Peyer's patch (tissue), 4 donors: Measurements from ENCODE around the gene G6PC2. TPM values are rescaled to one million over a fixed set of nuclear protein-coding genes. Genes with fewer than 3 reads are reported as not detected.
A peak's percentile ranks its signal among the peaks of the same experiment; 100 is the strongest.

ENCODE experiments used
- DNase-seq, 3 donors: peaks; one replicate each; pipeline ENCODE4 v3.0.0-alpha.2; 2017 to 2019
- H3K27ac ChIP-seq, 4 donors: fragments of 200-600 bp; sonication (generic); one replicate each; pipeline ENCODE4 v1.5.1; 2016 to 2019
- H3K27me3 ChIP-seq, 2 donors: fragments of 200-600 bp; sonication (generic); one replicate each; pipeline ENCODE4 v1.5.1; 2019
- H3K36me3 ChIP-seq, 3 donors: fragments of 200-600 bp; sonication (generic); one replicate each; pipeline ENCODE4 v1.5.1; 2016 to 2019
- H3K4me1 ChIP-seq, 4 donors: fragments of 200-600 bp; sonication (generic); one replicate each; pipeline ENCODE4 v1.5.1; 2016 to 2019
- H3K4me3 ChIP-seq, 4 donors: fragments of 200-600 bp; sonication (generic); 1 replicate in 3 of 4; 2 replicates in 1 of 4; pipeline ENCODE4 v1.5.1; 2016 to 2019; ENCODE audit warnings: mild to moderate bottlenecking in 1 of 4
- H3K9me3 ChIP-seq, 4 donors: fragments of 200-600 bp; sonication (generic); one replicate each; pipeline ENCODE4 v1.5.1; 2016 to 2019; ENCODE audit warnings: mild to moderate bottlenecking in 1 of 4
- CTCF ChIP-seq, 6 experiments: fragments of 450-650 bp in 4 of 6; fragments of 200-600 bp in 2 of 6; sonication (generic) in 1 of 6; IDR thresholded peaks; one replicate each; pipeline ENCODE4 v1.5.1; 2017 to 2019; ENCODE audit warnings: antibody characterized with exemption in 6 of 6, mild to moderate bottlenecking in 3 of 6, moderate library complexity in 1 of 6
- POLR2A ChIP-seq, 2 donors: fragments of 450-650 bp; IDR thresholded peaks; one replicate each; pipeline ENCODE4 v1.5.1; 2017; ENCODE audit warnings: antibody characterized with exemption in 2 of 2, mild to moderate bottlenecking in 2 of 2, moderate library complexity in 2 of 2
- total RNA-seq, 4 donors: library from RNA; depleted of rRNA; stranded (reverse); fragments of >200 nt; gene quantifications; one replicate each; pipeline ENCODE4 v1.1.0, GENCODE V29; 2016

The G6PC2 gene
- total RNA-seq, 4 donors from 2014 or later: not detected

GRCh38 chr2:168915441-168916330 lies 14.6 kb downstream of the G6PC2 start:
- Histone ChIP-seq H3K9me3 (no peaks in the 10 kb centered on the region), H3K36me3 (no peaks in the 10 kb centered on the region), H3K27ac (no peak overlapping the region), H3K27me3 (no peaks in the 10 kb centered on the region), H3K4me3 (no peak overlapping the region), H3K4me1 (no peaks in the 10 kb centered on the region)
- DNase-seq: no peak
- no peak for TF ChIP-seq CTCF (IDR thresholded peaks at IDR 0.05)
- TF ChIP-seq POLR2A (IDR thresholded peaks at IDR 0.05): no peak

GRCh38 chr2:168916331-168916675 lies 15.2 kb downstream of the G6PC2 start:
- TF ChIP-seq POLR2A (IDR thresholded peaks at IDR 0.05) (no peak), CTCF (IDR thresholded peaks at IDR 0.05) (no peak)
- H3K9me3 ChIP-seq: no peaks in the 10 kb centered on the region
- no peak overlapping the region for H3K4me3 ChIP-seq
- H3K4me1 ChIP-seq: no peaks in the 10 kb centered on the region
- H3K27me3 ChIP-seq: no peaks in the 10 kb centered on the region
- H3K27ac ChIP-seq: no peak overlapping the region
- DNase-seq: no peak
- no peaks in the 10 kb centered on the region for H3K36me3 ChIP-seq

GRCh38 chr2:168920504-168921157 lies 19.5 kb downstream of the G6PC2 start:
- Histone ChIP-seq H3K4me1 (no peaks in the 10 kb centered on the region), H3K9me3 (no peaks in the 10 kb centered on the region), H3K27ac (no peak overlapping the region), H3K4me3 (no peak overlapping the region), H3K27me3 (no peaks in the 10 kb centered on the region), H3K36me3 (no peaks in the 10 kb centered on the region)
- no peak for DNase-seq
- no peak for TF ChIP-seq POLR2A (IDR thresholded peaks at IDR 0.05)
- TF ChIP-seq CTCF (IDR thresholded peaks at IDR 0.05): peak in 5 of 6 experiments; percentile 56 to 79 (median 74)

- H3K27me3 ChIP-seq: no peaks in the 10 kb centered on the region
- no peaks in the 10 kb centered on the region for H3K36me3 ChIP-seq
- H3K27ac ChIP-seq: no peak overlapping the region
- DNase-seq: no peak
- no peaks in the 10 kb centered on the region for H3K4me1 ChIP-seq
- no peak overlapping the region for H3K4me3 ChIP-seq
- H3K9me3 ChIP-seq: no peaks in the 10 kb centered on the region
- TF ChIP-seq CTCF (IDR thresholded peaks at IDR 0.05): no peak
- no peak for TF ChIP-seq POLR2A (IDR thresholded peaks at IDR 0.05)
Observed at GRCh38 chr2:168926621-168927386, 25.7 kb downstream of the G6PC2 start.

GRCh38 chr2:168928113-168928831 lies 27.2 kb downstream of the G6PC2 start:
- Histone ChIP-seq H3K27ac (no peak overlapping the region), H3K9me3 (no peaks in the 10 kb centered on the region), H3K4me1 (no peaks in the 10 kb centered on the region), H3K4me3 (no peak overlapping the region), H3K27me3 (no peaks in the 10 kb centered on the region), H3K36me3 (no peaks in the 10 kb centered on the region)
- no peak for DNase-seq
- no peak for TF ChIP-seq POLR2A (IDR thresholded peaks at IDR 0.05)
- TF ChIP-seq CTCF (IDR thresholded peaks at IDR 0.05): no peak
